Measurements from ENCODE around the gene TP53INP2.
"Not testable (repeated sequence)": the region's sequence is repeated elsewhere in the genome, so short reads cannot be mapped to it uniquely, and the experiment has no call there.

The TP53INP2 gene

GRCh38 chr20:34706302-34706875 is 2.2 kb downstream of the TP53INP2 start:
- no peak for DNase-seq

- DNase-seq = no peak
Measured at GRCh38 chr20:34706912-34707784, 3.0 kb downstream of the TP53INP2 start.

GRCh38 chr20:34708621-34709043 is 4.5 kb downstream of the TP53INP2 start:
- DNase-seq = peak; percentile 21 to 37

GRCh38 chr20:34709044-34709830 is 5.1 kb downstream of the TP53INP2 start:
- peak; percentile 63 to 65 for DNase-seq

- DNase-seq = peak; percentile 63 to 65
Measured at GRCh38 chr20:34709831-34710567, 5.9 kb downstream of the TP53INP2 start.

- no peak for DNase-seq
Measured at GRCh38 chr20:34710568-34710839, 6.4 kb downstream of the TP53INP2 start.

GRCh38 chr20:34710861-34711574 is 6.9 kb downstream of the TP53INP2 start:
- no peak for DNase-seq

- no peak for DNase-seq
Measured at GRCh38 chr20:34711813-34712430, 7.8 kb downstream of the TP53INP2 start.

GRCh38 chr20:34712525-34713192 is 8.5 kb downstream of the TP53INP2 start:
- no peak for DNase-seq

GRCh38 chr20:34713194-34713943 is 9.2 kb downstream of the TP53INP2 start:
- DNase-seq = no peak

- DNase-seq = not testable (repeated sequence)
Measured at GRCh38 chr20:34713944-34714515, 9.9 kb downstream of the TP53INP2 start.

- DNase-seq = no peak
Measured at GRCh38 chr20:34715384-34715783, 11.2 kb downstream of the TP53INP2 start.

GRCh38 chr20:34716921-34717229 is 12.7 kb downstream of the TP53INP2 start:
- DNase-seq = no peak

GRCh38 chr20:34717230-34718095 is 13.3 kb downstream of the TP53INP2 start:
- no peak for DNase-seq

GRCh38 chr20:34719242-34720017 is 15.3 kb downstream of the TP53INP2 start:
- not testable (repeated sequence) for DNase-seq

GRCh38 chr20:34720266-34720665 is 16.1 kb downstream of the TP53INP2 start:
- DNase-seq = no peak

- DNase-seq = not testable (repeated sequence)
Measured at GRCh38 chr20:34722560-34722959, 18.4 kb downstream of the TP53INP2 start.

- no peak for DNase-seq
Measured at GRCh38 chr20:34724172-34724571, 20.0 kb downstream of the TP53INP2 start.

Measured in AML-193 (cell line).